HepG2 (cell line): ENCODE data around the gene FAM117A. TPM values are rescaled to one million over a fixed set of nuclear protein-coding genes. Genes with fewer than 3 reads are reported as not detected.

Experiments used
- FOXA3 ChIP-seq: IDR thresholded peaks from 2 replicates; pipeline ENCODE4 v1.6.1; 2016; ENCODE audit warnings: missing genetic modification reagents, missing compliant biosample characterization
- HDAC6 ChIP-seq: fragments of 200-600 bp; sonication (generic); IDR thresholded peaks from 2 replicates; pipeline ENCODE4 v1.7.0; 2017; ENCODE audit warnings: mild to moderate bottlenecking, antibody characterized with exemption, low read length, low read depth
- HMG20B ChIP-seq: conservative IDR thresholded peaks from 2 replicates; pipeline ENCODE4 v1.6.1; 2016; ENCODE audit warnings: missing genetic modification reagents, missing compliant biosample characterization
- HNRNPH1 ChIP-seq: fragments of 200-400 bp; formaldehyde crosslinking; optimal IDR thresholded peaks from 2 replicates; pipeline ENCODE3; 2017; ENCODE audit warnings: mild to moderate bottlenecking, low read depth, low read length
- NFKB2 ChIP-seq: sonication (generic); formaldehyde crosslinking; IDR thresholded peaks from 2 replicates; pipeline ENCODE4 v1.4.0; 2020; ENCODE audit warnings: missing genetic modification reagents, borderline replicate concordance
- NFYC ChIP-seq: IDR thresholded peaks from 2 replicates; pipeline ENCODE4 v1.6.1; 2016; ENCODE audit warnings: missing genetic modification reagents, missing compliant biosample characterization
- PHF8 ChIP-seq: sonication (generic); formaldehyde crosslinking; IDR thresholded peaks from 2 replicates; pipeline ENCODE4 v1.5.0; 2020; ENCODE audit warnings: missing genetic modification reagents
- POLR2G ChIP-seq: fragments of 200-400 bp; formaldehyde crosslinking; IDR thresholded peaks from 2 replicates; pipeline ENCODE4 v1.6.1; 2018; ENCODE audit warnings: mild to moderate bottlenecking, low read depth, low read length, moderate library complexity
- RBFOX2 ChIP-seq: fragments of 200-400 bp; formaldehyde crosslinking; IDR thresholded peaks from 2 replicates; pipeline ENCODE4 v1.6.1; 2017; ENCODE audit warnings: low read depth, mild to moderate bottlenecking, low read length
- RFXAP ChIP-seq: sonication (generic); formaldehyde crosslinking; IDR thresholded peaks from 2 replicates; pipeline ENCODE4 v1.4.0; 2020; ENCODE audit warnings: missing genetic modification reagents, borderline replicate concordance
- SETDB1 ChIP-seq: sonication (generic); formaldehyde crosslinking; IDR thresholded peaks from 2 replicates; pipeline ENCODE4 v1.5.1; 2020; ENCODE audit warnings: missing genetic modification reagents, mild to moderate bottlenecking, borderline replicate concordance
- SMARCC2 ChIP-seq: fragments of 450-650 bp; IDR thresholded peaks from 2 replicates; pipeline ENCODE4 v1.6.1; 2017; ENCODE audit warnings: antibody characterized with exemption, mild to moderate bottlenecking
- SMYD3 ChIP-seq: sonication (generic); formaldehyde crosslinking; IDR thresholded peaks from 2 replicates; pipeline ENCODE4 v1.8.1; 2023; ENCODE audit warnings: mild to moderate bottlenecking, missing genetic modification reagents
- SP5 ChIP-seq: IDR thresholded peaks from 2 replicates; pipeline ENCODE4 v1.6.1; 2016; ENCODE audit warnings: low read depth, borderline replicate concordance
- TBL1XR1 ChIP-seq: fragments of 150-350 bp; IDR thresholded peaks from 2 replicates; pipeline ENCODE4 v1.6.1; 2014; ENCODE audit warnings: borderline replicate concordance, low read length; ENCODE audit not compliant: partially characterized antibody
- THAP11 ChIP-seq: IDR thresholded peaks from 2 replicates; pipeline ENCODE4 v1.6.1; 2016; ENCODE audit warnings: missing biosample characterization, missing genetic modification reagents
- YEATS2 ChIP-seq: sonication (generic); formaldehyde crosslinking; IDR thresholded peaks from 2 replicates; pipeline ENCODE4 v1.4.0; 2020; ENCODE audit warnings: missing genetic modification reagents, borderline replicate concordance
- YY1 ChIP-seq: IDR thresholded peaks from 2 replicates; pipeline ENCODE4 v1.6.1; 2011; ENCODE audit warnings: low read length, low read depth, moderate library complexity, mild to moderate bottlenecking; ENCODE audit not compliant: insufficient read depth, insufficient replicate concordance
- ZMYM4 ChIP-seq: sonication (generic); formaldehyde crosslinking; IDR thresholded peaks from 2 replicates; pipeline ENCODE4 v1.8.1; 2023; ENCODE audit warnings: mild to moderate bottlenecking, missing genetic modification reagents
- ZNF138 ChIP-seq: sonication (generic); formaldehyde crosslinking; IDR thresholded peaks from 2 replicates; pipeline ENCODE4 v1.5.0; 2020; ENCODE audit warnings: mild to moderate bottlenecking, low read depth, missing genetic modification reagents
- ZNF224 ChIP-seq: sonication (generic); formaldehyde crosslinking; IDR thresholded peaks from 2 replicates; pipeline ENCODE4 v1.5.0; 2020; ENCODE audit warnings: mild to moderate bottlenecking, missing genetic modification reagents
- ZNF562 ChIP-seq: sonication (generic); formaldehyde crosslinking; IDR thresholded peaks from 2 replicates; pipeline ENCODE4 v1.8.0; 2022; ENCODE audit warnings: missing genetic modification reagents, borderline replicate concordance
- polyA plus RNA-seq, 8 experiments: library from polyadenylated mRNA; depleted of rRNA in 3 of 8; stranded (reverse) in 7 of 8; unstranded in 1 of 8; fragments of >200 nt; fragmentation: Illumina TruSeq in 4 of 8; extraction: Trizol in 4 of 8; gene quantifications; 2 replicates each; pipeline versions ENCODE4 v1.2.1 to v1.2.3, GENCODE V29; 2011 to 2016; ENCODE audit warnings: low read depth in 4 of 8, missing spikeins in 1 of 8, mixed read lengths in 1 of 8; ENCODE audit not compliant: insufficient read depth in 1 of 8
- total RNA-seq, 5 experiments: library from RNA; depleted of rRNA; stranded (reverse); fragments of >200 nt; fragmentation: Illumina TruSeq; extraction: Trizol; gene quantifications; 2 replicates each; pipeline ENCODE4 v1.2.3, GENCODE V29; 2016; ENCODE audit warnings: low read depth in 1 of 5
- TF ChIP-seq, protein P1 (sequence below): sonication (generic); formaldehyde crosslinking; IDR thresholded peaks from 2 replicates; pipeline ENCODE4 v1.4.0; 2020; ENCODE audit warnings: missing genetic modification reagents
- TF ChIP-seq, protein P2 (sequence below): sonication (generic); formaldehyde crosslinking; IDR thresholded peaks from 2 replicates; pipeline ENCODE4 v1.4.0; 2020; ENCODE audit warnings: missing genetic modification reagents
- TF ChIP-seq, protein P3 (sequence below): sonication (generic); formaldehyde crosslinking; IDR thresholded peaks from 2 replicates; pipeline ENCODE4 v1.4.0; 2020; ENCODE audit warnings: mild to moderate bottlenecking, missing genetic modification reagents
- TF ChIP-seq, protein P4 (sequence below): conservative IDR thresholded peaks from 2 replicates; pipeline ENCODE4 v1.6.1; 2018; ENCODE audit warnings: missing genetic modification reagents

FAM117A gene
- total and polyA plus RNA-seq, 2 of the 13 experiments (the other 11 are each of a cell fraction or from before 2014, with no cell fraction given) = 12.1 to 19.8 TPM

DNA sequence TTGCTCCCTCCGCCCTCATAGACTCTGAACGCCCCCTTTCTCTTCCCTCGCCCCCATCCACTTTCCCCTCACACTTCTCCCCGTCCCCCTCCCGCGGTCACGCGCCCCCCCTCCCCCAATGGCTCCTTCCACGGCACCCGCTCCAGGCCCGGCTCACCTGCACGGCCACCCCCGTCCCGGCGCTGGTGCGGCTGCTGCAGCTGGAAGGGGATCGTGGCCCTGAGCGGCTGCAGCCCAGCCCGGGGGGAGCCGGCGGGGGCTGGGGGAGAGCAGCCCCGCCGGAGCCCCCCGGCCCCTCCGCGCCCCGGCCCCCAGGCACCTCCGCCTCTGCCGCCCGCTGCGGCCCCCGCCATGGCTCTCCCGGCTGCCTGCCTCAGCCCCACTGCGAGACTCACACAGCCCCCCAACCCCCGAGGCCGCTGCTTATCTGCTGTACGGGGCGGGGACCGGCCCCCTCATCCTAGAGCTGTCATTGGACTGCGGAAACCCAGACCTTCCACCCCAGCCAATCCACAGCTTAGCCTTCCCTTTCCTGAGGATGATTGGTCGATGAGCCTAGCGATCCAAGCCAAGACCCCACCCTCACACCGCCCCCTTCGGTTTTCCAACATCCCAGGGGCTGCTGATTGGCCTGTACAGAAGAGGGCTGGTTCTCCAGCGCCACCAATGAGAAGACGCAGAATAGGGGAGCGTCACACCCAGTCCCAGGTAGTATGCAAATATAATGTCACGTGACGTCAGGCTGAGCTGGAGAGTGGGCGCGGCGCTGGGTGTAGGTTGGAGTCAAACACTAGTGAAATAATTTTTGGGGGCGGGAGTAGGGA is at the start of gene FAM117A (continued):
- no peak for TF ChIP-seq ZNF138 (CRISPR knock-in tag)
- TF ChIP-seq TBL1XR1 = peak; percentile 63
- TF ChIP-seq NFKB2 (CRISPR knock-in tag) = no peak
- no peak for TF ChIP-seq SP5 (CRISPR knock-in tag)
- TF ChIP-seq POLR2G = peak; percentile 97
- no peak for TF ChIP-seq SMYD3
- TF ChIP-seq YEATS2 (CRISPR knock-in tag) = peak; percentile 28; the same call in 1 of the 2 replicates
- no peak for TF ChIP-seq ZNF562 (CRISPR knock-in tag)
- no peak for TF ChIP-seq HNRNPH1
- TF ChIP-seq, protein P1, sequence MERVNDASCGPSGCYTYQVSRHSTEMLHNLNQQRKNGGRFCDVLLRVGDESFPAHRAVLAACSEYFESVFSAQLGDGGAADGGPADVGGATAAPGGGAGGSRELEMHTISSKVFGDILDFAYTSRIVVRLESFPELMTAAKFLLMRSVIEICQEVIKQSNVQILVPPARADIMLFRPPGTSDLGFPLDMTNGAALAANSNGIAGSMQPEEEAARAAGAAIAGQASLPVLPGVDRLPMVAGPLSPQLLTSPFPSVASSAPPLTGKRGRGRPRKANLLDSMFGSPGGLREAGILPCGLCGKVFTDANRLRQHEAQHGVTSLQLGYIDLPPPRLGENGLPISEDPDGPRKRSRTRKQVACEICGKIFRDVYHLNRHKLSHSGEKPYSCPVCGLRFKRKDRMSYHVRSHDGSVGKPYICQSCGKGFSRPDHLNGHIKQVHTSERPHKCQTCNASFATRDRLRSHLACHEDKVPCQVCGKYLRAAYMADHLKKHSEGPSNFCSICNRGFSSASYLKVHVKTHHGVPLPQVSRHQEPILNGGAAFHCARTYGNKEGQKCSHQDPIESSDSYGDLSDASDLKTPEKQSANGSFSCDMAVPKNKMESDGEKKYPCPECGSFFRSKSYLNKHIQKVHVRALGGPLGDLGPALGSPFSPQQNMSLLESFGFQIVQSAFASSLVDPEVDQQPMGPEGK = peak; percentile 92
- no peak for TF ChIP-seq HMG20B (CRISPR knock-in tag)
- peak; percentile 82 for TF ChIP-seq RBFOX2
- peak; percentile 96 for TF ChIP-seq NFYC
- TF ChIP-seq PHF8 (CRISPR knock-in tag) = peak; percentile 42; the same call in 1 of the 2 replicates
- TF ChIP-seq, protein P2, sequence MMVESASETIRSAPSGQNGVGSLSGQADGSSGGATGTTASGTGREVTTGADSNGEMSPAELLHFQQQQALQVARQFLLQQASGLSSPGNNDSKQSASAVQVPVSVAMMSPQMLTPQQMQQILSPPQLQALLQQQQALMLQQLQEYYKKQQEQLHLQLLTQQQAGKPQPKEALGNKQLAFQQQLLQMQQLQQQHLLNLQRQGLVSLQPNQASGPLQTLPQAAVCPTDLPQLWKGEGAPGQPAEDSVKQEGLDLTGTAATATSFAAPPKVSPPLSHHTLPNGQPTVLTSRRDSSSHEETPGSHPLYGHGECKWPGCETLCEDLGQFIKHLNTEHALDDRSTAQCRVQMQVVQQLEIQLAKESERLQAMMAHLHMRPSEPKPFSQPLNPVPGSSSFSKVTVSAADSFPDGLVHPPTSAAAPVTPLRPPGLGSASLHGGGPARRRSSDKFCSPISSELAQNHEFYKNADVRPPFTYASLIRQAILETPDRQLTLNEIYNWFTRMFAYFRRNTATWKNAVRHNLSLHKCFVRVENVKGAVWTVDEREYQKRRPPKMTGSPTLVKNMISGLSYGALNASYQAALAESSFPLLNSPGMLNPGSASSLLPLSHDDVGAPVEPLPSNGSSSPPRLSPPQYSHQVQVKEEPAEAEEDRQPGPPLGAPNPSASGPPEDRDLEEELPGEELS = no peak
- TF ChIP-seq SETDB1 (CRISPR knock-in tag) = no peak
- TF ChIP-seq THAP11 (CRISPR knock-in tag) = 0 out of 2 replicates have a peak, but pooled peaks have one; percentile 26
- TF ChIP-seq, protein P3, sequence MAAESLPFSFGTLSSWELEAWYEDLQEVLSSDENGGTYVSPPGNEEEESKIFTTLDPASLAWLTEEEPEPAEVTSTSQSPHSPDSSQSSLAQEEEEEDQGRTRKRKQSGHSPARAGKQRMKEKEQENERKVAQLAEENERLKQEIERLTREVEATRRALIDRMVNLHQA = no peak
- TF ChIP-seq ZNF224 = no peak
- TF ChIP-seq, protein P4, sequence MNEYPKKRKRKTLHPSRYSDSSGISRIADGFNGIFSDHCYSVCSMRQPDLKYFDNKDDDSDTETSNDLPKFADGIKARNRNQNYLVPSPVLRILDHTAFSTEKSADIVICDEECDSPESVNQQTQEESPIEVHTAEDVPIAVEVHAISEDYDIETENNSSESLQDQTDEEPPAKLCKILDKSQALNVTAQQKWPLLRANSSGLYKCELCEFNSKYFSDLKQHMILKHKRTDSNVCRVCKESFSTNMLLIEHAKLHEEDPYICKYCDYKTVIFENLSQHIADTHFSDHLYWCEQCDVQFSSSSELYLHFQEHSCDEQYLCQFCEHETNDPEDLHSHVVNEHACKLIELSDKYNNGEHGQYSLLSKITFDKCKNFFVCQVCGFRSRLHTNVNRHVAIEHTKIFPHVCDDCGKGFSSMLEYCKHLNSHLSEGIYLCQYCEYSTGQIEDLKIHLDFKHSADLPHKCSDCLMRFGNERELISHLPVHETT (CRISPR knock-in tag) = no peak
- TF ChIP-seq YY1 = peak; percentile 62
- TF ChIP-seq ZMYM4 (CRISPR knock-in tag) = peak; percentile 98
- TF ChIP-seq HDAC6 = no peak
- TF ChIP-seq SMARCC2 = no peak
- no peak for TF ChIP-seq FOXA3
- peak; percentile 79 for TF ChIP-seq RFXAP (CRISPR knock-in tag)
